Measurements from ENCODE around the gene GPHB5.

DNA sequence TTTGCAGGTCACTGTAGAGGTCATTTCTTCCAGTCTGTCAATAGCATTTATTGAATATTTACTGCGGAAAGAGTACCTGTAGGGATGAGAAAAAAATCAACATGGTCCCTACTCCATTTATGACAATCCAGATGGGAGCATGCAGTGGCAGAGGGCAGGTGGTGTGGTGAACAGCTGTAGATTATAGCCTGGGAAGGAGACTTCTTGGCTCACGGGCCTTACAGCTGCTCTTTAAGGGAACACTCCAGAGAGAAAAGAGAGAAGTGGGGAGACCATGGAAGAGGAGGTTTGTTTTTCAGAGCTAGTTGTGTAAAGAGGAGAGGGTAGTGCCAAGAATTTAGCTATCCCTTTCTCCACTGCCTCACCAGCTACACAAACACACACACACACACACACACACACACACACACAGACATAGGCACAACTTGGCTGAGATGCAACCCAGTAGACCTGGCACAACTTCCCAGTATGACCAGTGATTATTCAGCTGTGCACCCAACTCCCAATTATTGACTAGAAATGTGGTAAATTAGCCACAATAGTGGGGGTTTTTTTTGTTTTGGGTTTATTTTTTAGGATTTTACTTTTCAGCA lies 41.0 kb downstream of the GPHB5 start:
- TF ChIP-seq, protein P1, sequence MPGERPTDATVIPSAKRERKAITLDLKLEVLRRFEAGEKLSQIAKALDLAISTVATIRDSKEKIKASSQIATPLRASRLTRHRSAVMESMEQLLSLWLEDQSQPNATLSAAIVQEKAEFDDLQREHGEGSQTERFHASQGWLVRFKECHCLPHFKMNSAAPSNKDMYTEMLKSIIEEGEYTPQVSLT (CRISPR knock-in tag; IDR thresholded peaks at IDR 0.05; ENCODE audit: borderline replicate concordance, low read depth): no peak
- TF ChIP-seq CBFB (CRISPR knock-in tag; IDR thresholded peaks at IDR 0.05): no peak
- no peak for TF ChIP-seq HOXD1 (CRISPR knock-in tag; IDR thresholded peaks at IDR 0.05)
- TF ChIP-seq BCL6 (CRISPR knock-in tag; IDR thresholded peaks at IDR 0.05): no peak
- no peak for TF ChIP-seq NKX3-1 (CRISPR knock-in tag; IDR thresholded peaks at IDR 0.05)
- TF ChIP-seq ZNF782 (CRISPR knock-in tag; IDR thresholded peaks at IDR 0.05; ENCODE audit: borderline replicate concordance): no peak
- TF ChIP-seq POLR2A (IDR thresholded peaks at IDR 0.05; ENCODE audit: insufficient read depth in 1 of 2, low read depth in 2 of 2, low read length in 2 of 2): no peak
- no peak for TF ChIP-seq HMG20B (CRISPR knock-in tag; conservative IDR thresholded peaks at IDR 0.05)
- TF ChIP-seq, protein P2, sequence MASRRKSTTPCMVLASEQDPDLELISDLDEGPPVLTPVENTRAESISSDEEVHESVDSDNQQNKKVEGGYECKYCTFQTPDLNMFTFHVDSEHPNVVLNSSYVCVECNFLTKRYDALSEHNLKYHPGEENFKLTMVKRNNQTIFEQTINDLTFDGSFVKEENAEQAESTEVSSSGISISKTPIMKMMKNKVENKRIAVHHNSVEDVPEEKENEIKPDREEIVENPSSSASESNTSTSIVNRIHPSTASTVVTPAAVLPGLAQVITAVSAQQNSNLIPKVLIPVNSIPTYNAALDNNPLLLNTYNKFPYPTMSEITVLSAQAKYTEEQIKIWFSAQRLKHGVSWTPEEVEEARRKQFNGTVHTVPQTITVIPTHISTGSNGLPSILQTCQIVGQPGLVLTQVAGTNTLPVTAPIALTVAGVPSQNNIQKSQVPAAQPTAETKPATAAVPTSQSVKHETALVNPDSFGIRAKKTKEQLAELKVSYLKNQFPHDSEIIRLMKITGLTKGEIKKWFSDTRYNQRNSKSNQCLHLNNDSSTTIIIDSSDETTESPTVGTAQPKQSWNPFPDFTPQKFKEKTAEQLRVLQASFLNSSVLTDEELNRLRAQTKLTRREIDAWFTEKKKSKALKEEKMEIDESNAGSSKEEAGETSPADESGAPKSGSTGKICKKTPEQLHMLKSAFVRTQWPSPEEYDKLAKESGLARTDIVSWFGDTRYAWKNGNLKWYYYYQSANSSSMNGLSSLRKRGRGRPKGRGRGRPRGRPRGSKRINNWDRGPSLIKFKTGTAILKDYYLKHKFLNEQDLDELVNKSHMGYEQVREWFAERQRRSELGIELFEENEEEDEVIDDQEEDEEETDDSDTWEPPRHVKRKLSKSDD (CRISPR knock-in tag; IDR thresholded peaks at IDR 0.05; ENCODE audit: low read depth): no peak
- TF ChIP-seq SIN3B (IDR thresholded peaks at IDR 0.05; ENCODE audit: low read length): no peak
- no peak for TF ChIP-seq ZNF879 (CRISPR knock-in tag; IDR thresholded peaks at IDR 0.05)
- no peak for TF ChIP-seq EP300 (IDR thresholded peaks at IDR 0.05; ENCODE audit: low read depth in 2 of 2, low read length in 2 of 2)
- TF ChIP-seq EP300 (CRISPR knock-in tag; IDR thresholded peaks at IDR 0.05; ENCODE audit: borderline replicate concordance): no peak
